ENCODE results near the gene BDKRB2.

DNA sequence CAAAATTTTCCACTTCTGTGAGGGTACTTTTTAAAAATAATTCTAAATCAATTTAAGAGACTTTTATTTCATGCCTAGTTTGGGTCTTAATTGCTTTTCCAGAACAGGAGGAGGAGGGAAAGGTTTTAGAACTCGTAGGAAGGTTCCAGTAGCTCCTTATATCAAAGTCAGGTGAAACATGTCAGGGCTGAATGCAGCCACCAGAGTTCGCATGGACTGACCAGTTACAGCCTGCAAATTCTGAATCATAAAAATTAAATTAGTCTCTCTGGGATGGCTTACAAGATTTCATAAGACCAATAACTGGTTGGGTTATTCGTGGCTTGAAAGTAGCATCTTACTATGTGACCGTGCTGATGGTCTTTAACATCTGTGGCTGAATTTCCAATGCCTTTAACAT, 51.8 kb downstream of the BDKRB2 start:
- TF ChIP-seq CTCF (IDR thresholded peaks at IDR 0.05) (no peak), POLR2AphosphoS5 (IDR thresholded peaks at IDR 0.05) (no peak), POLR2A (IDR thresholded peaks at IDR 0.05) (no peak), EP300 (IDR thresholded peaks at IDR 0.05) (no peak)
